HG02678 (cell line): ENCODE measurements around the gene MYLK4.

ENCODE experiments used
- ATAC-seq: cut with Tn5 transposase; IDR thresholded peaks from one replicate; pipeline ENCODE4 v1.9.1; 2021; ENCODE audit warnings: mild to moderate bottlenecking, moderate library complexity; ENCODE audit not compliant: unreplicated experiment

Gene MYLK4

GRCh38 chr6:2665146-2666070, 85.3 kb downstream of the MYLK4 start:
- no peak for ATAC-seq

GRCh38 chr6:2663123-2663522, 87.6 kb downstream of the MYLK4 start:
- ATAC-seq: no peak

GRCh38 chr6:2661651-2662050, 89.1 kb downstream of the MYLK4 start:
- no peak for ATAC-seq

GRCh38 chr6:2659882-2660281, 90.8 kb downstream of the MYLK4 start:
- ATAC-seq: no peak

- ATAC-seq: no peak
Measured at GRCh38 chr6:2659381-2659780, 91.3 kb downstream of the MYLK4 start.

- ATAC-seq: peak; percentile 87
Measured at GRCh38 chr6:2658788-2659187, 91.9 kb downstream of the MYLK4 start.

GRCh38 chr6:2656460-2657079, 94.2 kb downstream of the MYLK4 start:
- no peak for ATAC-seq

GRCh38 chr6:2655844-2656433, 94.8 kb downstream of the MYLK4 start:
- no peak for ATAC-seq

- ATAC-seq: no peak
Measured at GRCh38 chr6:2653369-2654032, 97.2 kb downstream of the MYLK4 start.

GRCh38 chr6:2652611-2653010, 98.1 kb downstream of the MYLK4 start:
- ATAC-seq: no peak

GRCh38 chr6:2651961-2652360, 98.8 kb downstream of the MYLK4 start:
- ATAC-seq: no peak

- no peak for ATAC-seq
Measured at GRCh38 chr6:2651536-2651935, 99.2 kb downstream of the MYLK4 start.

- ATAC-seq: no peak
Measured at GRCh38 chr6:2646346-2646745, 104.4 kb downstream of the MYLK4 start.

- ATAC-seq: no peak
Measured at GRCh38 chr6:2643935-2644539, 106.7 kb downstream of the MYLK4 start.

GRCh38 chr6:2643130-2643529, 107.6 kb downstream of the MYLK4 start:
- ATAC-seq: no peak

GRCh38 chr6:2641044-2641725, 109.5 kb downstream of the MYLK4 start:
- ATAC-seq: peak; percentile 78

- ATAC-seq: no peak
Measured at GRCh38 chr6:2640551-2640950, 110.2 kb downstream of the MYLK4 start.

GRCh38 chr6:2639896-2640295, 110.8 kb downstream of the MYLK4 start:
- no peak for ATAC-seq

- ATAC-seq: no peak
Measured at GRCh38 chr6:2639167-2639566, 111.6 kb downstream of the MYLK4 start.

- no peak for ATAC-seq
Measured at GRCh38 chr6:2636672-2637071, 114.0 kb downstream of the MYLK4 start.
